Upper lobe of left lung (tissue), 6 donors: ENCODE data around the gene PCNX2. TPM values are rescaled to one million over a fixed set of nuclear protein-coding genes. Genes with fewer than 3 reads are reported as not detected.

Experiments
- ATAC-seq, 2 donors: fragments of 200-7000 bp; cut with Tn5 transposase; one replicate each; pipeline ENCODE4 v1.9.1; 2022; ENCODE audit warnings: mild to moderate bottlenecking in 2 of 2, moderate library complexity in 2 of 2; ENCODE audit not compliant: low FRiP score in 2 of 2
- DNase-seq, 2 donors: peaks; one replicate each; pipeline ENCODE4 v3.0.0-alpha.2; 2019 to 2020
- H3K27ac ChIP-seq, 4 donors: fragments of 200-600 bp; sonication (generic); one replicate each; pipeline ENCODE4 v1.5.1; 2016 to 2019
- H3K27me3 ChIP-seq, 4 donors: fragments of 200-600 bp; sonication (generic); one replicate each; pipeline ENCODE4 v1.5.1; 2017 to 2019
- H3K36me3 ChIP-seq, 4 donors: fragments of 200-600 bp; sonication (generic); one replicate each; pipeline ENCODE4 v1.5.1; 2016 to 2019
- H3K4me1 ChIP-seq, 4 donors: fragments of 200-600 bp; sonication (generic); one replicate each; pipeline ENCODE4 v1.5.1; 2018 to 2019
- H3K4me3 ChIP-seq, 4 donors: fragments of 200-600 bp; sonication (generic); one replicate each; pipeline ENCODE4 v1.5.1; 2017 to 2019; ENCODE audit warnings: mild to moderate bottlenecking in 2 of 4, moderate library complexity in 1 of 4
- H3K9me3 ChIP-seq, 4 donors: fragments of 200-600 bp; sonication (generic); one replicate each; pipeline ENCODE4 v1.5.1; 2018 to 2019
- EP300 ChIP-seq, 4 donors: sonication (generic); formaldehyde crosslinking; IDR thresholded peaks; one replicate each; pipeline ENCODE4 v1.5.1; 2017; ENCODE audit warnings: antibody characterized with exemption in 4 of 4, control low read depth in 2 of 4
- POLR2A ChIP-seq, 4 donors: fragments of 450-650 bp; IDR thresholded peaks; one replicate each; pipeline ENCODE4 v1.5.1; 2016 to 2017; ENCODE audit warnings: antibody characterized with exemption in 4 of 4, mild to moderate bottlenecking in 2 of 4
- POLR2AphosphoS5 ChIP-seq, 2 donors: sonication (generic); formaldehyde crosslinking; IDR thresholded peaks; one replicate each; pipeline ENCODE4 v1.5.1; 2017; ENCODE audit warnings: antibody characterized with exemption in 2 of 2
- WGBS, 2 donors: methylation state at CpG; one replicate each; pipeline ENCODE4 v1.1.5; 2017 to 2018; 5-methylcytosine and 5-hydroxymethylcytosine counted together
- total RNA-seq, 6 donors: library from RNA; depleted of rRNA in 4 of 6; stranded (reverse); fragments of >200 nt in 4 of 6; gene quantifications; one replicate each; pipeline versions ENCODE4 v1.1.0 to v1.2.1, GENCODE V29; 2016 to 2021
- TF ChIP-seq, protein P1 (sequence below), 6 experiments: fragments of 450-650 bp in 4 of 6; fragments of 200-600 bp in 2 of 6; sonication (generic) in 2 of 6; IDR thresholded peaks; one replicate each; pipeline ENCODE4 v1.5.1; 2016 to 2019; ENCODE audit warnings: antibody characterized with exemption in 6 of 6
- donor health status: DM: no; HTN: no; CAD: no; lungs with moderate emphysema.
- donor health status: DM: no; HTN: yes; CAD: no; lungs with severe emphysema.

The PCNX2 gene
- total RNA-seq, 6 donors from 2014 or later, result 8.2 to 27.2 (median 14.5) TPM

DNA sequence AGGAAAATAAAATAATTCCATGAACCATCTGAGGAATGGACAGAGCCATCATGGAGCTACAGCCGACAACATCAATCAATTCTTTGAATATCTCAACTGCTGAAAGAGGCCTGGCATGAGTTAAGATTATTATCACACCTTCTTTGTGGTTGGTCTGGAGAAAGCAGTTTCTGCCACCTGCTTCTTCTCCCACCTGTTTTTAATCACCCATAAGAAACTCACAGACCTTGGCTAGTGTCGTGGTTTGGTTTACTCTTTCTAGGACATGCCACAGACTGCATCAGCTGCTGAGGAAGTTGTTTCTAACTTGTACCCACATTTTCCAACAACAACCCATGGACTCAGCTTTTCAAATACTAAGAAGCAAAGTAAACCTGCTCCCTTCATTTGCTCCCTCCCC is 279.6 kb downstream of the PCNX2 start:
- no peak overlapping the region for H3K4me3 ChIP-seq
- no peak overlapping the region for H3K27ac ChIP-seq
- H3K9me3 ChIP-seq, result no peaks in the 10 kb centered on the region
- ATAC-seq (no peak), DNase-seq (no peak)
- no peak for TF ChIP-seq POLR2AphosphoS5 (IDR thresholded peaks at IDR 0.05)
- TF ChIP-seq POLR2A (IDR thresholded peaks at IDR 0.05), result no peak
- TF ChIP-seq EP300 (IDR thresholded peaks at IDR 0.05), result no peak
- TF ChIP-seq, protein P1, sequence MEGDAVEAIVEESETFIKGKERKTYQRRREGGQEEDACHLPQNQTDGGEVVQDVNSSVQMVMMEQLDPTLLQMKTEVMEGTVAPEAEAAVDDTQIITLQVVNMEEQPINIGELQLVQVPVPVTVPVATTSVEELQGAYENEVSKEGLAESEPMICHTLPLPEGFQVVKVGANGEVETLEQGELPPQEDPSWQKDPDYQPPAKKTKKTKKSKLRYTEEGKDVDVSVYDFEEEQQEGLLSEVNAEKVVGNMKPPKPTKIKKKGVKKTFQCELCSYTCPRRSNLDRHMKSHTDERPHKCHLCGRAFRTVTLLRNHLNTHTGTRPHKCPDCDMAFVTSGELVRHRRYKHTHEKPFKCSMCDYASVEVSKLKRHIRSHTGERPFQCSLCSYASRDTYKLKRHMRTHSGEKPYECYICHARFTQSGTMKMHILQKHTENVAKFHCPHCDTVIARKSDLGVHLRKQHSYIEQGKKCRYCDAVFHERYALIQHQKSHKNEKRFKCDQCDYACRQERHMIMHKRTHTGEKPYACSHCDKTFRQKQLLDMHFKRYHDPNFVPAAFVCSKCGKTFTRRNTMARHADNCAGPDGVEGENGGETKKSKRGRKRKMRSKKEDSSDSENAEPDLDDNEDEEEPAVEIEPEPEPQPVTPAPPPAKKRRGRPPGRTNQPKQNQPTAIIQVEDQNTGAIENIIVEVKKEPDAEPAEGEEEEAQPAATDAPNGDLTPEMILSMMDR (IDR thresholded peaks at IDR 0.05), result no peak
- peaks cover 0 to under 1% (median 0%) of the 10 kb centered on the region in 4 donors for H3K4me1 ChIP-seq
- H3K27me3 ChIP-seq, result no peaks in the 10 kb centered on the region
- H3K36me3 ChIP-seq, result no peaks in the 10 kb centered on the region
- WGBS, 2 donors, result 75 to 85% methylated on average over 2 of the region's 2 CpGs

DNA sequence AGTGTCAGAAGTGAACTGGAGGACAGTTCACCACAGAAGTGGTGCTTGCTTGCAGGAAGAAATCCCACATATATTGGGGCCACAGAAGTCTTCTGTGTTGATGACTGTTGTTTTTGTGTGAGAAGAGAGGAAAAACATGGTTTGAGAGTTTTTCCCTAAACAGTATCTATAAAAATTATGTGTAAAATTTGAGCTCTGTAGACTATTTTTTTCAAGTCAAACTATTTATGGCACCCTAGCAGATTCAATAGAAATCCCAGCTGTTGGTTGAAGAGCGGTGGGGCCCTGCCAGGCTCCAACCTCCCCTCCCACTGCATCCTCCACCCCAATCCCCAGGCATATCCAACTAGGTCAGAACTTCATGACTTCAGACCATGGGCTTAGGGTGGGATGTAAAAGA is 283.5 kb downstream of the PCNX2 start:
- no peak for TF ChIP-seq EP300 (IDR thresholded peaks at IDR 0.05)
- no peak for TF ChIP-seq POLR2AphosphoS5 (IDR thresholded peaks at IDR 0.05)
- TF ChIP-seq POLR2A (IDR thresholded peaks at IDR 0.05), result no peak
- TF ChIP-seq, protein P1 (IDR thresholded peaks at IDR 0.05), result no peak
- ATAC-seq, result no peak
- Histone ChIP-seq H3K36me3 (no peaks in the 10 kb centered on the region), H3K4me3 (no peak overlapping the region), H3K4me1 (no peaks in the 10 kb centered on the region), H3K27me3 (no peaks in the 10 kb centered on the region), H3K9me3 (no peaks in the 10 kb centered on the region), H3K27ac (no peak overlapping the region)
- WGBS, 2 donors, result 85 to 90% methylated on average over 1 of the region's 1 CpG
- DNase-seq, result no peak

DNA sequence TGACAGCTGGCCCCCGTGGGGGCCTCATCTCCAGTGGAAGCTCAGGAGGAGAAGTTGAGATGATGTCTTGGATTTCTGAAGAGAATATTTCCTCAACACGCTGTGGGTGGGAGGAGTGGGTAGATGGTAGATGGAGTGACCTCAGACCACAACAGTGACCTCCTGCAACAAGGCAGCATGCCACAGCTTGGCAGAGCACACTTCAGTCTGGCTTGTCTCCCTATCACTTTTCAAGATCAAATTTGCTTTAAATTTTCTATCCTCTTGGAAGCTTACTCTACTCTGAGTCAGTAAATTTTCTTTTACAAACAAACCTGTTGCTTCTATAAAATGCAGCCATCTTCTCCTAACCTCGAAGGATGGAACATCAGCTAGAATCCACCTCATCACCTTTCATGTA is 285.4 kb downstream of the PCNX2 start:
- H3K27ac ChIP-seq, result no peak overlapping the region
- H3K36me3 ChIP-seq, result no peaks in the 10 kb centered on the region
- H3K9me3 ChIP-seq, result no peaks in the 10 kb centered on the region
- WGBS, 2 donors, result 70 to 85% methylated on average over 3 of the region's 3 CpGs
- no peak for DNase-seq
- H3K4me3 ChIP-seq, result no peak overlapping the region
- TF ChIP-seq, protein P1 (IDR thresholded peaks at IDR 0.05), result no peak
- TF ChIP-seq EP300 (IDR thresholded peaks at IDR 0.05) (no peak), POLR2A (IDR thresholded peaks at IDR 0.05) (no peak), POLR2AphosphoS5 (IDR thresholded peaks at IDR 0.05) (no peak)
- no peaks in the 10 kb centered on the region for H3K4me1 ChIP-seq
- no peaks in the 10 kb centered on the region for H3K27me3 ChIP-seq
- ATAC-seq, result no peak

DNA sequence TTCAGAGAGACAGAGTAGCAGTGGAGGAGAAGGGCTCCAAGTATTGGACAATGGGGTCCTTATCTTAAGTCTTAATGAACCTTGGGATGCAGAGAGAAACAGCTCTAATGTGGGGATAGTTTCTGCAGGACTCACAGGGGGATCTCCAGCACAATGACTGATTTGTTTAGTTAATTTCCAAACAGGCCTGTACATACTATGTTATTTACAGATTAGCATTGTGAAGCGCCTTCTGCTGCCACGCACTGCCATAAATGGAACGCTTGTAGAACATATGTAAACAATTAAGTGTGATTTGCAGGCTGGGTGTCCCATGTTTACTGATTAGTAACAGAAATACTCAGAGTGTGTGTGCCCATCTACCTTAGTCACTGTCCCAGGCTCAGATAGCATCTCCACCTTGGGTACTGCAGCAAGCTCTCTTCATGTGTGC is 289.0 kb downstream of the PCNX2 start:
- 91 to 95% methylated on average over 3 of the region's 3 CpGs for WGBS, 2 donors
- H3K4me3 ChIP-seq, result no peak overlapping the region
- DNase-seq, result no peak
- H3K27me3 ChIP-seq, result no peaks in the 10 kb centered on the region
- no peaks in the 10 kb centered on the region for H3K4me1 ChIP-seq
- ATAC-seq, result no peak
- no peaks in the 10 kb centered on the region for H3K36me3 ChIP-seq
- TF ChIP-seq POLR2A (IDR thresholded peaks at IDR 0.05), result no peak
- TF ChIP-seq POLR2AphosphoS5 (IDR thresholded peaks at IDR 0.05), result no peak
- TF ChIP-seq, protein P1 (IDR thresholded peaks at IDR 0.05), result no peak
- TF ChIP-seq EP300 (IDR thresholded peaks at IDR 0.05), result no peak
- no peak overlapping the region for H3K27ac ChIP-seq
- H3K9me3 ChIP-seq, result no peaks in the 10 kb centered on the region

DNA sequence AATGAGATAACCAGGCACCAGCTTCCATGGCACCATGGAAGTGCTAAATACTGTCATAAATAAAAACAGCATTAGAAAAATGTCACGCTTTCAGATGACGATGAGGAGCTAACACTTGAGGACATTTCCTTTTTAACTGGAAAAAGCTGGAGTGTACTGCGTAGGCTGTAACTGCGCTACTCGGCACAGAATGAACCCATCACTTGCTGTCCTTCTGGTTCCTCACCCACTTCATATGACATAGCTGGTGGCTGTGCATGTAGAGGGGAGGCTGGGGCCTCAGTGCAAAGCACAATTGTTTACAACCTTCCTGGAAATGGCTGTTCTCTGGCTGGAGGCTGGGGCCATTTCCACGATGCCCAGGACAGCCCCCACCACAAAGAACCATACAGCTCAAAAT is 289.4 kb downstream of the PCNX2 start:
- no peaks in the 10 kb centered on the region for H3K4me1 ChIP-seq
- no peak for ATAC-seq
- TF ChIP-seq, protein P1 (IDR thresholded peaks at IDR 0.05), result no peak
- no peak for TF ChIP-seq POLR2AphosphoS5 (IDR thresholded peaks at IDR 0.05)

More for the DNA sequence above, 289.4 kb downstream of the PCNX2 start:
- WGBS, 2 donors, result 85 to 92% methylated on average over 6 of the region's 6 CpGs
- H3K27ac ChIP-seq, result no peak overlapping the region
- H3K9me3 ChIP-seq, result no peaks in the 10 kb centered on the region
- no peaks in the 10 kb centered on the region for H3K27me3 ChIP-seq
- DNase-seq, result no peak
- H3K36me3 ChIP-seq, result no peaks in the 10 kb centered on the region
- H3K4me3 ChIP-seq, result no peak overlapping the region
